ENCODE measurements around the gene WBP4. TPM values are rescaled to one million over a fixed set of nuclear protein-coding genes. Genes with fewer than 3 reads are reported as not detected.
A peak's percentile ranks its signal among the peaks of the same experiment; 100 is the strongest.

The WBP4 gene
- total RNA-seq, 1 experiment from 2014 or later, result 16.0 TPM

DNA sequence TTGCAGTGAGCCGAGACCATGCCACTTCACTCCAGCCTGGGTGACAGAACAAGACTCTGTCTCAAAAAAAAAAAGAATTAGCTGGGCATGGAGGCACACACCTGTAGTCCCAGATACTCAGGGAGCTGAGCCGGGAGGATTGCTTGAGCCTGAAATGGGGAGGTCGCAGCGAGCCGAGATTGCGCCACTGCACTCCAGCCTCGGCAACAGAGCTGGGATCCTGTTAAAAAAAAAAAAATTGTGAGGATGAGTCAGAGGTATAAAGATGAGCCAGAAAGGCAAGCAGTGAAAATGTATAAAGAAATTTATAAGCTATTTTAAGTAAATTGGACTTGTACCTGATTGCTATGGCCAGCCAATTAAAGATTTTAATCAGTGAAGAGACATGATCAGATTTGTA, 50.1 kb downstream of the WBP4 start:
- Mint-ChIP-seq H3K36me3 (ENCODE audit: insufficient read depth, unreplicated experiment) (no peaks in the 10 kb centered on the region), H3K4me3 (ENCODE audit: unreplicated experiment) (no peak overlapping the region), H3K9me3 (ENCODE audit: unreplicated experiment) (no peaks in the 10 kb centered on the region), H3K4me1 (ENCODE audit: insufficient read depth, unreplicated experiment) (peaks cover 5% of the 10 kb centered on the region), H3K27ac (ENCODE audit: low read depth, unreplicated experiment) (peak overlapping the region; percentile 49), H3K27me3 (ENCODE audit: insufficient read depth, unreplicated experiment) (no peaks in the 10 kb centered on the region)
- DNase-seq (ENCODE audit: unreplicated experiment), result peak; percentile 72
- ChIA-PET POLR2A (interaction anchor here (0.6 to 1.5 kb wide), 10 partner anchors 11 to 1894 kb away, joined by 3 to 5 read pairs (median 3); partner anchors contain the start of gene WBP4), CTCF (interaction anchor here (0.7 to 1.5 kb wide), 2 partner anchors 37 to 85 kb away, joined by 4 read pairs; no protein-coding TSS in a partner anchor)
- TF ChIP-seq, protein P1, sequence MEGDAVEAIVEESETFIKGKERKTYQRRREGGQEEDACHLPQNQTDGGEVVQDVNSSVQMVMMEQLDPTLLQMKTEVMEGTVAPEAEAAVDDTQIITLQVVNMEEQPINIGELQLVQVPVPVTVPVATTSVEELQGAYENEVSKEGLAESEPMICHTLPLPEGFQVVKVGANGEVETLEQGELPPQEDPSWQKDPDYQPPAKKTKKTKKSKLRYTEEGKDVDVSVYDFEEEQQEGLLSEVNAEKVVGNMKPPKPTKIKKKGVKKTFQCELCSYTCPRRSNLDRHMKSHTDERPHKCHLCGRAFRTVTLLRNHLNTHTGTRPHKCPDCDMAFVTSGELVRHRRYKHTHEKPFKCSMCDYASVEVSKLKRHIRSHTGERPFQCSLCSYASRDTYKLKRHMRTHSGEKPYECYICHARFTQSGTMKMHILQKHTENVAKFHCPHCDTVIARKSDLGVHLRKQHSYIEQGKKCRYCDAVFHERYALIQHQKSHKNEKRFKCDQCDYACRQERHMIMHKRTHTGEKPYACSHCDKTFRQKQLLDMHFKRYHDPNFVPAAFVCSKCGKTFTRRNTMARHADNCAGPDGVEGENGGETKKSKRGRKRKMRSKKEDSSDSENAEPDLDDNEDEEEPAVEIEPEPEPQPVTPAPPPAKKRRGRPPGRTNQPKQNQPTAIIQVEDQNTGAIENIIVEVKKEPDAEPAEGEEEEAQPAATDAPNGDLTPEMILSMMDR (IDR thresholded peaks at IDR 0.05; ENCODE audit: unreplicated experiment), result no peak
- no TSS peak for BruUV-seq (replicated peaks)
- intact Hi-C loops (cut with micrococcal nuclease), result no loop called here

- H3K9me3 Mint-ChIP-seq (ENCODE audit: unreplicated experiment), result no peaks in the 10 kb centered on the region
- H3K36me3 Mint-ChIP-seq (ENCODE audit: insufficient read depth, unreplicated experiment), result no peaks in the 10 kb centered on the region
- H3K4me1 Mint-ChIP-seq (ENCODE audit: insufficient read depth, unreplicated experiment), result no peaks in the 10 kb centered on the region
- TF ChIP-seq, protein P1 (IDR thresholded peaks at IDR 0.05; ENCODE audit: unreplicated experiment), result no peak
- POLR2A ChIA-PET, result interaction anchor here (1.1 to 1.7 kb wide), 2 partner anchors 9 to 57 kb away, joined by 4 read pairs; partner anchors contain the start of gene WBP4
- no peak overlapping the region for H3K27ac Mint-ChIP-seq (ENCODE audit: low read depth, unreplicated experiment)
- DNase-seq (ENCODE audit: unreplicated experiment), result peak; percentile 43
- no peaks in the 10 kb centered on the region for H3K27me3 Mint-ChIP-seq (ENCODE audit: insufficient read depth, unreplicated experiment)
- no peak overlapping the region for H3K4me3 Mint-ChIP-seq (ENCODE audit: unreplicated experiment)
- intact Hi-C loops (cut with micrococcal nuclease), result no loop called here
- BruUV-seq (replicated peaks), result no TSS peak
- CTCF ChIA-PET, result interaction anchor here (0.6 to 1.4 kb wide), 4 partner anchors 36 to 105 kb away, joined by 3 to 4 read pairs (median 4); no protein-coding TSS in a partner anchor
Measured at GRCh38 chr13:41117869-41118268, 56.6 kb downstream of the WBP4 start.

- CTCF ChIA-PET, result interaction anchor here (0.5 kb wide), 1 partner anchor 152 kb away, joined by 3 read pairs; no protein-coding TSS in a partner anchor
- intact Hi-C loops (cut with micrococcal nuclease), result no loop called here
- no TSS peak for BruUV-seq (replicated peaks)
- peaks cover 4% of the 10 kb centered on the region for H3K4me1 Mint-ChIP-seq (ENCODE audit: insufficient read depth, unreplicated experiment)
- DNase-seq (ENCODE audit: unreplicated experiment), result no peak
- H3K9me3 Mint-ChIP-seq (ENCODE audit: unreplicated experiment), result no peaks in the 10 kb centered on the region
- POLR2A ChIA-PET, result interaction anchor here (0.5 kb wide), 1 partner anchor 11 kb away, joined by 3 read pairs; no protein-coding TSS in a partner anchor
- TF ChIP-seq, protein P1 (IDR thresholded peaks at IDR 0.05; ENCODE audit: unreplicated experiment), result no peak
- H3K36me3 Mint-ChIP-seq (ENCODE audit: insufficient read depth, unreplicated experiment), result peaks cover 11% of the 10 kb centered on the region
- H3K4me3 Mint-ChIP-seq (ENCODE audit: unreplicated experiment), result no peak overlapping the region
- H3K27ac Mint-ChIP-seq (ENCODE audit: low read depth, unreplicated experiment), result no peak overlapping the region
- no peaks in the 10 kb centered on the region for H3K27me3 Mint-ChIP-seq (ENCODE audit: insufficient read depth, unreplicated experiment)
Measured at GRCh38 chr13:41122838-41123237, 61.5 kb downstream of the WBP4 start.

DNA sequence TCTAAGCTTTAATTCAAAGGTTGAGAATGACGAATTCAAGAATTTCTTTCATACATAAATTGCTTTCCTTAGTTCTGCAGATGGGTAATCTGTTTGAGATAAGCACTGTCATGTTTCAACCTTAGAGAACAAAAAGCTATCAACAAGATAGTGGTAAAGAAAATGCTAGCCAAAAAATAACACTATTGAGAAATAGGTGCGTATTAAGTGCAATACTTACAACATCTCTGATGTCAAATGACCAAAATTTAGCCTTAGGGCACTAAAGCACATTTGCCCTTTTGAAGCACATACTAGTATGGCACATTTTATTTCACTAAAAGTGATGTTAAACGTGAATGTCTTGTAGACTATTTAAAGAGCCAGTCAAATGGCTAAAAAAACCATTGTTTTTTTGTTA, 66.4 kb downstream of the WBP4 start:
- H3K4me1 Mint-ChIP-seq (ENCODE audit: insufficient read depth, unreplicated experiment), result peaks cover 22% of the 10 kb centered on the region
- peak overlapping the region; percentile 50 for H3K27ac Mint-ChIP-seq (ENCODE audit: low read depth, unreplicated experiment)
- TF ChIP-seq, protein P1 (IDR thresholded peaks at IDR 0.05; ENCODE audit: unreplicated experiment), result no peak
- no peaks in the 10 kb centered on the region for H3K27me3 Mint-ChIP-seq (ENCODE audit: insufficient read depth, unreplicated experiment)
- intact Hi-C loops (cut with micrococcal nuclease), result no loop called here
- CTCF ChIA-PET, result no interaction called here
- no peaks in the 10 kb centered on the region for H3K9me3 Mint-ChIP-seq (ENCODE audit: unreplicated experiment)
- no TSS peak for BruUV-seq (replicated peaks)
- peaks cover 11% of the 10 kb centered on the region for H3K36me3 Mint-ChIP-seq (ENCODE audit: insufficient read depth, unreplicated experiment)
- POLR2A ChIA-PET, result interaction anchor here (0.7 to 2.5 kb wide), 7 partner anchors 9 to 67 kb away, joined by 3 to 9 read pairs (median 4); partner anchors contain the start of gene WBP4
- peak overlapping the region; percentile 30 for H3K4me3 Mint-ChIP-seq (ENCODE audit: unreplicated experiment)
- DNase-seq (ENCODE audit: unreplicated experiment), result peak; percentile 58

Data from MCF 10A (cell line).